ENCODE measurements around the gene BTBD6. TPM values are rescaled to one million over a fixed set of nuclear protein-coding genes. Genes with fewer than 3 reads are reported as not detected.

BTBD6 gene
- total RNA-seq, 2 experiments from 2014 or later = 36.9 to 37.6 TPM

DNA sequence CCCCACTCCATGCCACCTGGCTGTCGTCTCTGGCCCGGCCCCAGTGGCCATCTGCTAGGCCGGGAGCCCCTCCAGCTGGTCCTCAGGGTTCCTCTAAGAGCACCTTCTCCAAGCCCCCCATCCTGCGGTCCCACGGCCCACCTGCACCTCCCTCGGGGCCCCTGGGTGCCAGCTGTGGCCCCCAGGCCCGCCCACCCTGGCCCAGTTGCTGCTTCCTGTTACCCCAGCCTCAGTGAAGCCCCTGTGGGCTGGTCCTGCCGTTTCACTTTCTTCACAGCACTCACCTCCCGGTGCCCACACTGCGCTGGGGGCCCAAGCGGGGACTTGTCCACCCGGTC is 39.6 kb upstream of the BTBD6 start:
- Mint-ChIP-seq H3K9me3 (no peaks in the 10 kb centered on the region), H3K4me3 (no peak overlapping the region), H3K36me3 (ENCODE audit: low read depth) (peaks cover 5% of the 10 kb centered on the region), H3K4me1 (ENCODE audit: low read depth) (no peaks in the 10 kb centered on the region), H3K27me3 (no peaks in the 10 kb centered on the region), H3K27ac (no peak overlapping the region)
- DNase-seq = no peak
- POLR2A ChIA-PET = no interaction called here
- Histone ChIP-seq H3K27ac (ENCODE audit: low read depth in 1 of 2, low read length in 2 of 2) (no peak overlapping the region), H3K27me3 (ENCODE audit: control insufficient read depth in 1 of 2, insufficient read depth in 2 of 2, low read length in 2 of 2) (no peaks in the 10 kb centered on the region), H3K9me3 (ENCODE audit: control insufficient read depth in 1 of 2, insufficient read depth in 1 of 2, low read length in 2 of 2) (no peaks in the 10 kb centered on the region), H3K4me1 (ENCODE audit: insufficient read depth, low read length) (peaks cover 3% of the 10 kb centered on the region), H3K36me3 (ENCODE audit: insufficient read depth, low read length) (peaks cover 8% of the 10 kb centered on the region), H3K4me3 (ENCODE audit: low read length) (no peak overlapping the region)
- TF ChIP-seq, protein P1, sequence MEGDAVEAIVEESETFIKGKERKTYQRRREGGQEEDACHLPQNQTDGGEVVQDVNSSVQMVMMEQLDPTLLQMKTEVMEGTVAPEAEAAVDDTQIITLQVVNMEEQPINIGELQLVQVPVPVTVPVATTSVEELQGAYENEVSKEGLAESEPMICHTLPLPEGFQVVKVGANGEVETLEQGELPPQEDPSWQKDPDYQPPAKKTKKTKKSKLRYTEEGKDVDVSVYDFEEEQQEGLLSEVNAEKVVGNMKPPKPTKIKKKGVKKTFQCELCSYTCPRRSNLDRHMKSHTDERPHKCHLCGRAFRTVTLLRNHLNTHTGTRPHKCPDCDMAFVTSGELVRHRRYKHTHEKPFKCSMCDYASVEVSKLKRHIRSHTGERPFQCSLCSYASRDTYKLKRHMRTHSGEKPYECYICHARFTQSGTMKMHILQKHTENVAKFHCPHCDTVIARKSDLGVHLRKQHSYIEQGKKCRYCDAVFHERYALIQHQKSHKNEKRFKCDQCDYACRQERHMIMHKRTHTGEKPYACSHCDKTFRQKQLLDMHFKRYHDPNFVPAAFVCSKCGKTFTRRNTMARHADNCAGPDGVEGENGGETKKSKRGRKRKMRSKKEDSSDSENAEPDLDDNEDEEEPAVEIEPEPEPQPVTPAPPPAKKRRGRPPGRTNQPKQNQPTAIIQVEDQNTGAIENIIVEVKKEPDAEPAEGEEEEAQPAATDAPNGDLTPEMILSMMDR (IDR thresholded peaks at IDR 0.05) = no peak
- ATAC-seq (ENCODE audit: poor library complexity) = no peak
- CTCF ChIA-PET = no interaction called here
- intact Hi-C loops (cut with DNase I, micrococcal nuclease) = no loop called here

DNA sequence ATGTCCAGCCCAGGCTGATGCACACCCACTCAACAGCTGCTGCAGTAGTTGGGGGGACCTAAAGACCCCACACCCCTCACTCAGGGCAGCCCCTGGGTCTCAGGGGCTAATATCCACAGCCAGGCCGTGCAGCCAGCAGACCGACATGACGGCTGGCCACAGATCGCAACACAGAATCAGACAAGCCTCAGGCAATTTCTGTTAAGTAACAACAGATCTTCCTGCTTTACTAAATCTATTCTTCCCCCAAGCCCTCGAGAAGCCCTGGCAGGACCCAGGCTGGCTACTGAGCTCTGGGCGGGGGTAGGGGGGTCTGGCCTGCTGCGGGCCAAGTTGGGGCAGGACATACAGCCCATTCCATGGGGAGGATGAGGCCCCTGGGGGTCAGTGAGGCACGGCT is 39.2 kb upstream of the BTBD6 start:
- intact Hi-C loops (cut with DNase I, micrococcal nuclease) = no loop called here
- Mint-ChIP-seq H3K27ac (no peak overlapping the region), H3K9me3 (no peaks in the 10 kb centered on the region), H3K4me3 (no peak overlapping the region), H3K27me3 (no peaks in the 10 kb centered on the region), H3K4me1 (ENCODE audit: low read depth) (no peaks in the 10 kb centered on the region), H3K36me3 (ENCODE audit: low read depth) (peaks cover 5% of the 10 kb centered on the region)
- DNase-seq (no peak), ATAC-seq (ENCODE audit: poor library complexity) (no peak)
- TF ChIP-seq, protein P1 (IDR thresholded peaks at IDR 0.05) = no peak
- Histone ChIP-seq H3K27ac (ENCODE audit: low read depth in 1 of 2, low read length in 2 of 2) (no peak overlapping the region), H3K36me3 (ENCODE audit: insufficient read depth, low read length) (peaks cover 10% of the 10 kb centered on the region), H3K9me3 (ENCODE audit: control insufficient read depth in 1 of 2, insufficient read depth in 1 of 2, low read length in 2 of 2) (no peaks in the 10 kb centered on the region), H3K27me3 (ENCODE audit: control insufficient read depth in 1 of 2, insufficient read depth in 2 of 2, low read length in 2 of 2) (no peaks in the 10 kb centered on the region), H3K4me3 (ENCODE audit: low read length) (no peak overlapping the region), H3K4me1 (ENCODE audit: insufficient read depth, low read length) (peaks cover 3% of the 10 kb centered on the region)
- POLR2A ChIA-PET = no interaction called here
- CTCF ChIA-PET = no interaction called here

DNA sequence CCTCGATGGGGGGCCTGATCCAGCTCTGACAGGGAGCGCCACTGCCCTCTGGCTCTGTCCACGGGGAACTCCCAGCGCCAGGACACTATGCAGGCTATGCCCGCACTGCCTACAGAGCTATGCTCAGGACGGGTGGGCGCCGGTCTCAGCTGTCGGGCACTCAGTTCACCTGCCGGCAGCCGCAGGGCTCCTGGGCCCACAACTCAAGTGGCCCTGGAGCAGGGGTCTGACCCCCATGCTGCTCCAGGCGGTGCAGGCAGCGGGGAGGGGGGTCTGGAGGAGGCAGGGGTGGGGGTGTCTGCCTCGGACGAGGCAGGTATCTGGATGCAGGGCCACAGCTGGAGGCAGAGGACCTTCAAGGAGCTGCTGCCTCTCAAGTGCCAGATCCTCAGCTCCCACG is 38.7 kb upstream of the BTBD6 start:
- DNase-seq (no peak), ATAC-seq (ENCODE audit: poor library complexity) (no peak)
- no peaks in the 10 kb centered on the region for H3K27me3 ChIP-seq (ENCODE audit: control insufficient read depth in 1 of 2, insufficient read depth in 2 of 2, low read length in 2 of 2)
- ChIA-PET POLR2A (no interaction called here), CTCF (no interaction called here)
- H3K27ac Mint-ChIP-seq = no peak overlapping the region
- peaks cover 5% of the 10 kb centered on the region for H3K36me3 Mint-ChIP-seq (ENCODE audit: low read depth)
- no peaks in the 10 kb centered on the region for H3K4me1 Mint-ChIP-seq (ENCODE audit: low read depth)
- H3K27ac ChIP-seq (ENCODE audit: low read depth in 1 of 2, low read length in 2 of 2) = no peak overlapping the region
- TF ChIP-seq, protein P1 (IDR thresholded peaks at IDR 0.05) = no peak
- no peaks in the 10 kb centered on the region for H3K9me3 ChIP-seq (ENCODE audit: control insufficient read depth in 1 of 2, insufficient read depth in 1 of 2, low read length in 2 of 2)
- no peaks in the 10 kb centered on the region for H3K9me3 Mint-ChIP-seq
- peaks cover 13% of the 10 kb centered on the region for H3K36me3 ChIP-seq (ENCODE audit: insufficient read depth, low read length)
- H3K27me3 Mint-ChIP-seq = no peaks in the 10 kb centered on the region
- H3K4me3 ChIP-seq (ENCODE audit: low read length) = no peak overlapping the region
- peaks cover 3% of the 10 kb centered on the region for H3K4me1 ChIP-seq (ENCODE audit: insufficient read depth, low read length)
- no peak overlapping the region for H3K4me3 Mint-ChIP-seq
- intact Hi-C loops (cut with DNase I, micrococcal nuclease) = loop anchor here in 1 of 2 experiments (10.0 kb wide), 1 partner anchor 55 kb away; no protein-coding TSS in a partner anchor
